Tibial artery (tissue), 4 donors: ENCODE measurements around the gene SLC10A6.

Experiments
- DNase-seq, 2 donors: peaks; one replicate each; pipeline ENCODE4 v3.0.0-alpha.2; 2019
- H3K27ac ChIP-seq, 2 donors: fragments of 200-600 bp; sonication (generic) in 1 of 2; 1 replicate in 1 of 2; 2 replicates in 1 of 2; pipeline ENCODE4 v1.5.1; 2018 to 2019; ENCODE audit warnings: mild to moderate bottlenecking in 1 of 2
- H3K27me3 ChIP-seq, 2 donors: fragments of 200-600 bp; sonication (generic) in 1 of 2; one replicate each; pipeline versions ENCODE4 v1.5.1 to v1.6.0; 2016 to 2019
- H3K36me3 ChIP-seq, 3 donors: fragments of 200-600 bp; sonication (generic) in 2 of 3; one replicate each; pipeline ENCODE4 v1.5.1; 2016 to 2019; ENCODE audit warnings: mild to moderate bottlenecking in 2 of 3
- H3K4me1 ChIP-seq, 4 donors: fragments of 200-600 bp; sonication (generic) in 2 of 4; 1 replicate in 3 of 4; 2 replicates in 1 of 4; pipeline ENCODE4 v1.5.1; 2016 to 2019
- H3K4me3 ChIP-seq, 2 donors: fragments of 200-600 bp; sonication (generic) in 1 of 2; 1 replicate in 1 of 2; 2 replicates in 1 of 2; pipeline ENCODE4 v1.5.1; 2018 to 2019; ENCODE audit warnings: mild to moderate bottlenecking in 2 of 2
- H3K9me3 ChIP-seq, 3 donors: fragments of 200-600 bp; sonication (generic) in 1 of 3; one replicate each; pipeline ENCODE4 v1.5.1; 2016 to 2019
- intact Hi-C: fragments of 100-400 bp; cut with DNase I; formaldehyde crosslinking; loops from one replicate; pipeline ENCODE4 v1.15.0; 2023; ENCODE audit warnings: low total_unique reads
- TF ChIP-seq, protein P1 (sequence below), 2 experiments: fragments of 200-600 bp in 1 of 2; fragments of 450-650 bp in 1 of 2; IDR thresholded peaks; one replicate each; pipeline ENCODE4 v1.5.1; 2017 to 2019; ENCODE audit warnings: antibody characterized with exemption in 2 of 2, mild to moderate bottlenecking in 1 of 2, moderate library complexity in 1 of 2

Gene SLC10A6, protein sequence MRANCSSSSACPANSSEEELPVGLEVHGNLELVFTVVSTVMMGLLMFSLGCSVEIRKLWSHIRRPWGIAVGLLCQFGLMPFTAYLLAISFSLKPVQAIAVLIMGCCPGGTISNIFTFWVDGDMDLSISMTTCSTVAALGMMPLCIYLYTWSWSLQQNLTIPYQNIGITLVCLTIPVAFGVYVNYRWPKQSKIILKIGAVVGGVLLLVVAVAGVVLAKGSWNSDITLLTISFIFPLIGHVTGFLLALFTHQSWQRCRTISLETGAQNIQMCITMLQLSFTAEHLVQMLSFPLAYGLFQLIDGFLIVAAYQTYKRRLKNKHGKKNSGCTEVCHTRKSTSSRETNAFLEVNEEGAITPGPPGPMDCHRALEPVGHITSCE

DNA sequence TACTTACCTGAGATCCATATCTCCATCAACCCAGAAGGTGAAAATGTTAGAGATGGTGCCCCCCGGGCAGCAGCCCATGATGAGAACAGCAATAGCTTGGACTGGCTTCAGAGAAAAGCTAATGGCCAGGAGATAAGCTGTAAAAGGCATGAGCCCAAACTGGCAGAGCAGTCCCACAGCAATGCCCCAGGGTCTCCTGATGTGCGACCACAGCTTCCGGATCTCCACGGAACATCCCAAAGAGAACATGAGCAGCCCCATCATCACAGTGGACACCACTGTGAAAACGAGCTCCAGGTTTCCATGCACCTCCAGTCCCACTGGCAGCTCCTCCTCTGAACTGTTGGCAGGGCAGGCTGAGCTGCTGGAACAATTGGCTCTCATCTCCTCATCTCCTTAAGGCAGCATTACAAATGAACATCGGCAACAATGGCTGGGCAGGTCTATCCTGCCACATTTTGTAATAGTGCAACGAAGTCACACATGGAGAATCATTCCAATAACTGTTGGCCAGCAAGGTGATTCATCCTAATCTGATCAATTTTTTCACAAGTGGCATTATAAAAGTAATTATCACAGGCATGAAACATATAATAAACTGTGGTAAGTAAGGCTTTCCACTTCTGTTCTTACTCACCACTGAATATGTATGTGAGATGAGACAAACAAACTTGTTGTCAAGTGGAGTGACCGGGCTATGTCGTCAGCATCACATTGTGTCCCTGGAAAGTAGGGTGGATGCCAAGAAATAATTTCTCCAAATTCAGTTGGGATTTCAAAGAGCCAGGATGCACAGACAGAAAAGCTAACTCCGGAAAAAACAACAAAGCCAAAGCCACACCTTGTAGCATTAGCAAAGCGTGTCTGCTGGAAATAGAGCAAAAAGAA is at the start of gene SLC10A6:
Gene SLC10A6, minus strand, starts transcription at position 653 of the 888 bp plus-strand sequence. Its CDS starts 269 bp downstream, at position 384.
- TF ChIP-seq, protein P1, sequence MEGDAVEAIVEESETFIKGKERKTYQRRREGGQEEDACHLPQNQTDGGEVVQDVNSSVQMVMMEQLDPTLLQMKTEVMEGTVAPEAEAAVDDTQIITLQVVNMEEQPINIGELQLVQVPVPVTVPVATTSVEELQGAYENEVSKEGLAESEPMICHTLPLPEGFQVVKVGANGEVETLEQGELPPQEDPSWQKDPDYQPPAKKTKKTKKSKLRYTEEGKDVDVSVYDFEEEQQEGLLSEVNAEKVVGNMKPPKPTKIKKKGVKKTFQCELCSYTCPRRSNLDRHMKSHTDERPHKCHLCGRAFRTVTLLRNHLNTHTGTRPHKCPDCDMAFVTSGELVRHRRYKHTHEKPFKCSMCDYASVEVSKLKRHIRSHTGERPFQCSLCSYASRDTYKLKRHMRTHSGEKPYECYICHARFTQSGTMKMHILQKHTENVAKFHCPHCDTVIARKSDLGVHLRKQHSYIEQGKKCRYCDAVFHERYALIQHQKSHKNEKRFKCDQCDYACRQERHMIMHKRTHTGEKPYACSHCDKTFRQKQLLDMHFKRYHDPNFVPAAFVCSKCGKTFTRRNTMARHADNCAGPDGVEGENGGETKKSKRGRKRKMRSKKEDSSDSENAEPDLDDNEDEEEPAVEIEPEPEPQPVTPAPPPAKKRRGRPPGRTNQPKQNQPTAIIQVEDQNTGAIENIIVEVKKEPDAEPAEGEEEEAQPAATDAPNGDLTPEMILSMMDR (IDR thresholded peaks at IDR 0.05) = no peak
- DNase-seq = no peak
- H3K9me3 ChIP-seq = no peaks in the 10 kb centered on the region
- H3K27ac ChIP-seq = no peak within 1 kb of the TSS
- no peaks in the 10 kb centered on the region for H3K27me3 ChIP-seq
- peak within 1 kb of the TSS; percentile 10 to 18 for H3K4me3 ChIP-seq
- intact Hi-C loops = no loop called here
- no peaks in the 10 kb centered on the region for H3K36me3 ChIP-seq
- H3K4me1 ChIP-seq = peaks cover 0 to 5% (median 0%) of the 10 kb centered on the region in 4 donors

DNA sequence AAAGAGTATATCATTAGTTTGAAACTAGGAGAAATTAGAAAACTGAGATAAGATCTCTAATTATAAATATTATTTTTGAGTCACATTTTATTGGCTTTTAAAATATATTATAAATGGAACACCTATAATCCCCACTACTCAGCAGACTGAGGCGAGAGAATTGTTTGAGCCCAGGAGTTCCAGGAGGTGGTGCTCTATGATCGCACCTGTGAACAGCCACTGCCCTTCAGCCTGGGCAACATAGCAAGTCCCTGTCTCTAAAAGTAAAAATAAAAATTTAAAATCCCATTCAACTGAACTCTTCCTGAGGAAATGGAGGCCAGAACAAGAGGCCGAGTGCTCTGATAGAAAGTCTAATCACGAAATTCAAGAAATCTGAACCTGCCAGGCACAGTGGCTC is 49.4 kb upstream of the SLC10A6 start:
- Histone ChIP-seq H3K4me1 (no peaks in the 10 kb centered on the region), H3K36me3 (no peaks in the 10 kb centered on the region), H3K27ac (no peak overlapping the region), H3K27me3 (no peaks in the 10 kb centered on the region), H3K9me3 (no peaks in the 10 kb centered on the region), H3K4me3 (no peak overlapping the region)
- intact Hi-C loops = no loop called here
- TF ChIP-seq, protein P1 (IDR thresholded peaks at IDR 0.05) = no peak
- DNase-seq = no peak

DNA sequence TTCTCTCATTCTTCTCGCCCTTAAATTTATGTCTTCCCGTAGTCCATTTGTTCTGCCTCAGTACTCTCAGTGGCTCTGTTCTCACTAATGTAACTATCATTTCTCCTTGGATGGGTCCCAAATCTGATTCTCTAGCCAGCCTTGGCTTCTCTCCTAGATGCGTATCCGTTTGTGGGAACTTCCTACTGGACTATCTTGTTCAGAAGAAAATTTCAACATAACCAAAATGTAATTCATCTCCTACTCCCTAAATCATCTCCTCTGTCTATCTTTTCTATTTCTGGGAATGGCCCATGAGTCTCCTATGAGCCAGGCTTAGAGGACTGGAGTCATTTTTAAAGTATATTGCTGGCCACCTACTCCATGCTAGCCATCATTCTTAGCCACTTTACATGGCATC is 47.4 kb upstream of the SLC10A6 start:
- TF ChIP-seq, protein P1 (IDR thresholded peaks at IDR 0.05) = no peak
- intact Hi-C loops = no loop called here

DNA sequence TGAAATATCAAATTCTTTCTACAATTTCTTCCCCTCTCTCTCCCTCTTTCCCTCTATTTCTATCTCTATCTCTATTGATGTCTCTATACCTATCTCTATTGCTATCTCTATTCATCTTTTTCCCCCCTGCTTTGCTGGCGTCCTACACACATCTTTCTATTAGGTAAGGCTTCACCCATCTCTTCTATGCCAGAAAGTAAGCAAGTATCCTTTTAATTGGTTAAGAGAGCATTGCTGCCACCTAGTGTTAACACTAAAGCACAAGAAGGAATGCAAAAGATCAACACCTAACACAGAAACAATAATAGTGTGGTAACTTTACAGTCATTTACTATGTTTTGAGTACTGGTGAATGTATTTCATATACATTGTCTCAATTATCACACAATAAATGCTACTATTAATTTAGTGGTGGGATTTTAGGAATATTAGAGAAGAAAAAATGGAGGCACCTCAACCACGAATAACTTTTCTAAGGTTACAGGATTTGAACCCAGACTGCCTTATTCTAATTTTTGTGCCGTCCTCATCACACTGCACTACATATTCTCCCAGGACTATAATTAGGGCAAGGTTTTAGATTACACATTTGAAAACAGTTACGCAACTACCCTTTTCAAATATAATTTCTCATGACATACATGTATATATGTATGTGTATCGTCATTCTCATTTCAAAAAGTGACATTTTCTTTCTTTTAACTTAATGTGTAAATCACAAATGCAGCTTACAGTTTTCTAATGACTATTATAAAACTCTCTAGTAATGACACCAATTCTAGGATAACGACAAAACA is 46.7 kb upstream of the SLC10A6 start:
- TF ChIP-seq, protein P1 (IDR thresholded peaks at IDR 0.05) = peak; percentile 72 to 74
- no peaks in the 10 kb centered on the region for H3K27me3 ChIP-seq
- no peaks in the 10 kb centered on the region for H3K9me3 ChIP-seq
- no peak for DNase-seq
- no peak overlapping the region for H3K4me3 ChIP-seq
- peaks cover 0 to 17% (median 3%) of the 10 kb centered on the region in 4 donors for H3K4me1 ChIP-seq
- intact Hi-C loops = no loop called here
- no peak overlapping the region for H3K27ac ChIP-seq
- H3K36me3 ChIP-seq = no peaks in the 10 kb centered on the region

More for the DNA sequence above, 47.4 kb upstream of the SLC10A6 start:
- no peak overlapping the region for H3K4me3 ChIP-seq
- no peak for DNase-seq
- peaks cover 0 to 13% (median 2%) of the 10 kb centered on the region in 4 donors for H3K4me1 ChIP-seq
- H3K9me3 ChIP-seq = no peaks in the 10 kb centered on the region
- H3K36me3 ChIP-seq = no peaks in the 10 kb centered on the region
- H3K27me3 ChIP-seq = no peaks in the 10 kb centered on the region
- no peak overlapping the region for H3K27ac ChIP-seq

DNA sequence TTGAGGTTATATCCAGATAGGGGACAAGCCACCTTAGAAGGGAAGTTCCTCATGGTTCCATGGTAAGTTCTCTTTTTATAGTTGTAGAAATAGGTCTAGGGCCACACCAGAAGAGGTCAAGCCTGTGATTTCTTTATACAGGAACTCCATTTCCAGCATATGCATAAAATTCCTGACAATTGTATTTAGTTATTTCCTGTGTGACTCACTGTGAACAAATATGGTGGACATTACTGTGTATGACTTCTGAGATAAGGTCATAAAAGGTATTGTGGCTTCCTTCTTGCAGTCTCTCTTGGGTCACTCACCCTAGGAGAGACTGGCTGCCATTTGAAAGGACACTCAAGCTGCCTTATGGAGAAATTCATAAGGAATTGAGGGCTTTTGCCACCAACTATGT is 45.3 kb upstream of the SLC10A6 start:
- Histone ChIP-seq H3K27me3 (no peaks in the 10 kb centered on the region), H3K4me3 (no peak overlapping the region), H3K9me3 (no peaks in the 10 kb centered on the region), H3K4me1 (peaks cover 0 to 17% (median 3%) of the 10 kb centered on the region in 4 donors), H3K27ac (no peak overlapping the region), H3K36me3 (no peaks in the 10 kb centered on the region)
- no peak for DNase-seq
- TF ChIP-seq, protein P1 (IDR thresholded peaks at IDR 0.05) = no peak
- intact Hi-C loops = no loop called here
